ENCODE results near the gene ARFIP1.
"Not testable (repeated sequence)": the region's sequence is repeated elsewhere in the genome, so short reads cannot be mapped to it uniquely, and the experiment has no call there.

Gene ARFIP1, protein sequence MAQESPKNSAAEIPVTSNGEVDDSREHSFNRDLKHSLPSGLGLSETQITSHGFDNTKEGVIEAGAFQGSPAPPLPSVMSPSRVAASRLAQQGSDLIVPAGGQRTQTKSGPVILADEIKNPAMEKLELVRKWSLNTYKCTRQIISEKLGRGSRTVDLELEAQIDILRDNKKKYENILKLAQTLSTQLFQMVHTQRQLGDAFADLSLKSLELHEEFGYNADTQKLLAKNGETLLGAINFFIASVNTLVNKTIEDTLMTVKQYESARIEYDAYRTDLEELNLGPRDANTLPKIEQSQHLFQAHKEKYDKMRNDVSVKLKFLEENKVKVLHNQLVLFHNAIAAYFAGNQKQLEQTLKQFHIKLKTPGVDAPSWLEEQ

DNA sequence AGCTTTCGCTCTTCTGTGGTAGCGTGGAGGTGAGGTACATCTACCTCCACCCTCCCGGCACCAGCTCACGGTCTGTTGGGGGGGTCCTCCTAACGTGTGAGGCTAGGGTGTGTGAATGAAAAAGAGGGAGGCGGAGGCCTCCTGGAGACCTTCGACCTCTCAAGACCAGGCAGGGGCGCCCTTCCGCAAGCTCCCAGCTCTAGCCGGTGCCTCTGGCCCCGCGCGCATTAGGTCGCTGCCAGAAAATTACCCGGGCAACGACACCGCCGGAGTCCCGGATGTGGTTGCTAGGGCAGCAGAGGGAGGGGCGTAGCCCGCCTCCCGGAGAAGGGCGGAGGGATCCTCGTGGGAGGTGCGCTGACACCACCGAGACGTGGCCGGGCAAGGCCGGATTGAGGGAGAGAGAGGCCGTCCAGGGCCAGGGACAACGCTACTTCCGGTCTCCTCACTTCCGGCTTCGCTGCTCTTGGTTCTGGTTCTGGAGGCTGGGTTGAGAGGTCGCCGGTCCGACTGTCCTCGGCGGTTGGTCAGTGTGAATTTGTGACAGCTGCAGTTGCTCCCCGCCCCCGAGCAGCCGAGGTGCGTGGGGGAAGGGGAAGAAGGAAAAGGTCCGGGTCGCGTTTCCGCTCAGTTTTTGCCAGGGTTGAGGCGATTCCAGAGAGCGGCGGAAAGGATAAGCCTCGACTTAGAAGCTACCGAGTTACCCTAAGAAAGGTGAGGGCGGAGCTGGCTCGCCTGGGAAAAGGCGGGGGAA is at the start of gene ARFIP1, which contains the start of gene TIGD4:
Gene ARFIP1, plus strand, starts transcription at position 442 of the 754 bp plus-strand sequence. CDS start 49,680 bp downstream, outside the sequence.
Gene TIGD4, minus strand, starts transcription at position 218 of the 754 bp plus-strand sequence. CDS start 8,726 bp downstream, outside the sequence.
- DNase-seq (ENCODE audit: low spot score), result peak; percentile 99

DNA sequence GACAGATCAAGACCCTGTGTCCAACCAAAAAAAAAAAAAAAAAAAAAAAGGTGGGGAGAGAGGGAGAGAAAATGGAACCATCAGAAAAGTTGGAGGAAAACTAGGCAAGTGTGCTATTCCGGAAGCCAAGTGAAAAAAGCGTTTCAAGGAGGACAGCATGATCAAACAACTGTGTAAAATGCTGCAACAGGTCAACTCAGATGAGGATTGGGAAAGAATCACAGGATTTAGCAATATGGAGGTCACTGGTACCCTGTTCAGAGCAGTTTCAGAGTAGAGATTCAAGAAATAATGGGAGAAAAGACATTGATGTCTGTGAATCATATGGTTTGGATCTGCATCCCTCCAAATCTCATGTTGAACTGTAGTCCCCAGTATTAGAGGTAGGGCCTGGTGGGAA is 47.8 kb upstream of the ARFIP1 start:
- DNase-seq (ENCODE audit: low spot score), result no peak

DNA sequence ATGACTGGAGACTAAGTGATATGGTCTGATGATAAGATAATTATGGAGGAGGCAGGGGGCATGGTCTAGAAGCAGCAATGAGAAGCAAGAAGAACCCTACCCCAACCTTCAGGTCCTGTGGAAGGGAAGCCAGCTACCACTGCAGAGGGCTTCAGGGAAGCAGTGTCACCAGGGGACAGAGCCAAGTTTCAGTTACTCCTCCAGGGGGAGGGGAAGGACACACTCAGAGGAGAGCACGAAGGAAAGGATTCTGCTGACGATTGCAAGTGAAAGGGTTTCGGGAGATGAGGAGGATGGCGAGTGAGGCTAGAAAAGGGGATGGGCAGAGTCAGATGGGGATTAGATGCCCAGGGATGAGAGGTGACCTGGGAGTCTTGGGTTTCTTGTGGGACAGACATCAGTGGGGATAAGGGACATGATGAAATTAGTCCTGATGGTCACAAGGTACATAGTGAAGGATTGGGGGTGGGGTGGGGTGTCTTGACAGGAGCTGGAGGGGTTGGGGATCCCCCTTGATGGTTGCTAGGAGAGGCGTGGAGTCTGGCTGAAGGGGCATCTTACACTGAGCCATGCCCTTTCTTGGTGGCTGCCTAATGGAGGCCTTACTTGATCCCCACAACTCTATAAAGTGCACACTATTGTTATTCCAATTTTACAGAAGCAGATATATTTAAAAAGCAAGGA is 45.6 kb upstream of the ARFIP1 start:
- DNase-seq (ENCODE audit: low spot score), result no peak

DNA sequence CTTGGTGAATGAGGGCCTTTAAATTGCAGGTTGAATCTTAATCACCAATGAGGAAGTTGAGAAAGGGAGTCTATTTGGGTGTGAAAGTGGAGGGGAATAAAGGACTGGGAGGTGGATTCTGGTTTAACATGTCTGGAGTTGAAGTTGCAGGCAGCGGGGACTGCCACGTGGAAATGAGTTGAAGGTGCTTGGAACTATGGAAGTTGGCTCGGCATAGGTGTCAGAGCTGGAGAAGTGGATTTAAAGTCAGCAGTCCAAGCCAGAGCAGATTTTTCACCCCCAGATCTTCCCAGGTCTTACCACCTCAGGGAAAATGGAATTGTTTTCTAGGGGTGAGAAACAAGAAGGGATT is 45.1 kb upstream of the ARFIP1 start:
- no peak for DNase-seq (ENCODE audit: low spot score)

DNA sequence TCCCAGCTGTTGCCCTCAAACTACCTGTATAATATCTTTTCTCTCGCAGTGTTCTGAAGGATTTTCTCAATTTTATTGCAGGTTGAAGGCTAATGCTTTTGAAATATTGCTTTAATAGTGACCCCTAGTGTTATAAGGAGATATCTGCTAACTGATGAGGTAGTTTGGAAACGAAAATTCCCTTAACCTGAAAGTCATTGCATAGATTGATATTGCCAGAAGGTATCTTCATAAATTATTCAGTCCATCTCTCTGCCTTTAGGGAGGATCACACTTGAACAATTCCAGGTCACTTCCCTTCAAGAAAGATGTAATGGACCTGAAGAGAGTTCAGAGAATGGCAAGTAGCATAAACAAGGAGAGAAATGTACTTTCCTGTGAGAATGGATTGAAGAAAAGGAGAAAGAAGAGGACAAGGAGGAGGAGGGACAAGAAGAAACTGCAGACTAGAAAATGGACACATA is 44.3 kb upstream of the ARFIP1 start:
- DNase-seq (ENCODE audit: low spot score), result peak; percentile 39

DNA sequence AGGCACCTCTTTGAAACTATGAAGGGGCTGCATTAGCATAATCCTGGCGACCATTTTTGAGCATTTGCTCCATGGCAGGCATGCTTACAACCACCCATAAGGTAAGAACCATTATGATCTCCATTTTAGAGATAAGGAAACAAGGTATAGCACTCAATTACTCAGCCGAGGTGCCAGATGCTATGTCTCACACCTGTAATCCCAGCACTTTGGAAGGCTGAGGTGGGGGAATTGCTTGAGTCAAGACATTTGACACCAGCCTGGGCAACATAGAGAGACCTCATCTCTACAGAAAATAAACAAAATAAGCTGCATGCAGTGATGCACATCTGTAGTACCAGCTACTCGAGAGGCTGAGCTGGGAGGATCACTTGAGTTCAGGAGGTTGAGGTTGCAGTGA is 43.8 kb upstream of the ARFIP1 start:
- no peak for DNase-seq (ENCODE audit: low spot score)

DNA sequence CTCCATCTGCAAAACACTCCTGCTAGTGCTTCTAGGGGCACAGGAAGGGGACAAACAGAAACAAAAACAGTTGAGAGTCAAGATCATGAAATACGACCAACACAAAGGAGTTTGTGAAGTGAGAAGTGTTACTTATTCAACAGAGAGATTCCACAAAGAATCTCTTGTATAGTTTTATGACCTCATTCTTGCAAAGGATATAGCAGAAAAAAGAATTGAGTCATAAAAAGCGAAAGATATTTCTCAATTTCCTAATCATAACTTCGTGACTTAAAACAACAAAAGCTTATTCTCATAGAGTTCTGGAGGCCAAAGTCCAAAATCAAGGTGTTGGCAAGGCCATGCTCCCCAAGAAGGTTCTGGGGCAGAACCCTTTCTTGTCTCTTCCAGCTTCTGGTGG is 40.9 kb upstream of the ARFIP1 start:
- DNase-seq (ENCODE audit: low spot score), result no peak

DNA sequence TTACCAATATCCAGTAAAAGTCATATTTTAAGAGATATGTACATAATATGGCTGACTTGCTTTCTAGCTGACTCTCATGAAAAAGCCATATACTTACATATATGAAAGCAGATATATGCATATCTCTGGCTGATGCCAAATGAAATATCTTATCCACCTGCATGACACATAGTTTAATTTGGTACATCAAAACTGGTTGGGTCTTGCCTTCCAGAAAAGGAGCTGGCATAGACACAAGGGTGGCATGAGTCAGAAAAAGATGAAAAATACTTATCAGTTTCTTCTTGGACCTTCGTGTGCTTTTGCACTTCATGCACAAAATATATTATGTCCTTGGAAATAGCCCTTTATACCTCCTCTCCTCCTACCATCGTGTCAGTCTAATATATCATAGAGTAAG is 32.3 kb upstream of the ARFIP1 start:
- DNase-seq (ENCODE audit: low spot score), result no peak

DNA sequence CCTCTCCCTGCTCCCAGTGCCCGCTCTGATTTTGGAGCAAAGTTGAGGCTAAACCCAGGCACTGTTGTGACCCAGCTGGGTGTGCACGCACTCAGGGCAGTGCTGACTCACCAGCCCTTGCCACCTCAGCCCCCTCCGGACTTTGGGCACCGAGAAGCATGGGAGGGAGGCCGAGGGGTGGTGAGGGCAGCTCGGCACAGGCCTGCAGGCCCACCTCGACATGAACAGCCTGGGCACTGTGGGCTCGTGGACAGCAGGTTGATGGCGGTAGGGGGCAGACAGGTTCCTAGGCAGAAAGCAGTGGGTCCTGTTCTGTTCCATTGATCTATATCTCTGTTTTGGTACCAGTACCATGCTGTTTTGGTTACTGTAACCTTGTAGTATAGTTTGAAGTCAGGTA is 31.1 kb upstream of the ARFIP1 start:
- DNase-seq (ENCODE audit: low spot score), result no peak

DNA sequence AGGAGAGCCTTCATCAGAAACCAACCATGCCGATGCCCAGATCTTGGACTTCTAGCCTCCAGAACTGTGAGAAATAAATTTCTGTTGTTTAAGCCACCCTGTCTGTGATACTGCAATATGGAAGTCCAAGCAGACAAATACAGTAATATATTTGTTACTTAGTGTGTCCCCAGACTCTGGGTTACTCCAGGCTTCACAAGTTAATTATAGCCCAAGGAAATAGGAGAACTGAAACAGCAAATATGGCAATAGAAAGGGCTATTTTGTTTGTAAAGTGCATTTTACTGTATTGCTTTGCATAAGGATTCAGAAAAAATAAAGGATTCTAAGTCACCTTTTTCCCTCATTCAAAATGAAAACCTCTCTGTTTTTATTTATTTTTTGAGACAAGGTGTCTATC is 16.0 kb upstream of the ARFIP1 start:
- DNase-seq (ENCODE audit: low spot score), result no peak

DNA sequence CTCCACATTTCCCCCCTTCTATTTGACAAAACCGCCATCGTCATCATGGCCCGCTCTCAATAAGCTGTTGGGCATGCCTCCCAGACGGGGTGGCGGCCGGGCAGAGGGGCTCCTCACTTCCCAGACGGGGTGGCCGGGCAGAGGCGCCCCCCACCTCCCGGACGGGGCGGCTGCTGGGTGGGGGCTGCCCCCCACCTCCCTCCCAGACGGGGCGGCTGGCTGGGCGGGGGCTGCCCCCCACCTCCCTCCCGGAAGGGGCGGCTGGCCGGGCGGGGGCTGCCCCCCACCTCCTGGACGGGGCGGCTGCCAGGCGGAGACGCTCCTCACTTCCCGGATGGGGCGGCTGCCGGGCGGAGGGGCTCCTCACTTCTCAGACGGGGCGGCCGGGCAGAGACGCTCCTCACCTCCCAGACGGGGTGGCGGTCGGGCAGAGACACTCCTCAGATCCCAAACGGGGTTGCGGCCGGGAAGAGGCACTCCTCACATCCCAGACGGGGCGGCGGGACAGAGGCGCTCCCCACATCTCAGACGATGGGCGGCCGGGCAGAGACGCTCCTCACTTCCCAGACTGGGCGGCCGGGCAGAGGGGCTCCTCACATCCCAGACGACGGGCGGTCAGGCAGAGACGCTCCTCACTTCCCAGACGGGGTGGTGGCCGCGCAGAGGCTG is 14.6 kb upstream of the ARFIP1 start:
- not testable (repeated sequence) for DNase-seq (ENCODE audit: low spot score)

DNA sequence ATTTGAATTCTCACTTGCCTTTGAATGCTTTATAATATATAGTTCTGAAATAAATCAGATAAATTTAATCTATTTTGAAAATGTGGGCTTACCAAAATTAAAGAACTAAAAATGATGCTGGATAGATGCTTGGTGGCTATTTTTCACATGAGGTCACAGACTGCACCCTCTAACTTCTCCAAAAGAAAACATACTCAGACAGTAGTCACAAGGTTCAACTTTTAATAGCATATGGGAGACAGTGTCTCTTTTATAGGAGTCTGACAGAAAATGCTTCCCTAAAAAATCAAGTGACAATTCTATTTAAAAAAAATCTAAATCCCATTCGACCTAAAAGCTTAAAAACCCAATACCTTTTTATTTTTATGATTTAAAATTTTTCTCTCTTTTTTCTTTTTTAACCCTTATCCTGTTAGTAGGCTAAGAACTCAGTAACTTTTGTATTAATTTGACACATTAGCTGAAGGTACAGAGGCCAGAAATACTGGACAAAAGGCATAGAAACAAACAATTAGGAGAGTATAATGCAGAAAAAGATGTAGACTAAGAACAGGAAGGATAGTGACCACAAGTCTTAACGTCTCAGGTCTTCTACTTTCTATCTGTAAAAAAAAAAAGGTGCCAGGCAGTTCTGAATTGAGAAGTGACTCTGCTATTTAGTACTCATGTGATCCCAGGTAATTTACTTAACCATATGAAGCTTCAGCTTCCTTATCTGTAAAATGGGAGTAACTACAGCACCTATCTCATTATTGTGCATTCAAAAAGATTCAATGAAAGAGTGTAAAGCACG is 7.8 kb upstream of the ARFIP1 start:
- DNase-seq (ENCODE audit: low spot score), result no peak

DNA sequence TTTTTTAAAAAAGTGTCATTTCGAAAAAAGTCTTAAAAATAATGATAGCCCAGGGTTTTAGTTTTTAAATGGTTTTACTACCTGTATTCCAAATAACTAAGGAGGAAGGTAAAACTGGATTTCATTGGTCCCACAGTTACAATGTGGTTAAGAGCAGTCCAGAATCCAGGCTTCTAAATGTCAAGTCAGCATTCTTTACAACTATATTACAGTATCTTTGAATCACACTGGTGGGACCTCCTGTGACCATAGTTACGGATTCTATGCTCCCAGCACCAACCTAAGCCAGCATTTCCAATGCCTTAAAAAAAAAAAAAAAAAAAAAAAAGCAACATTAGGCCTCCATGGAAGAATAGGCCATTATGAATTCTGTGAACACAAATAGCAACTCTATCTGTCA is 6.4 kb upstream of the ARFIP1 start:
- no peak for DNase-seq (ENCODE audit: low spot score)

DNA sequence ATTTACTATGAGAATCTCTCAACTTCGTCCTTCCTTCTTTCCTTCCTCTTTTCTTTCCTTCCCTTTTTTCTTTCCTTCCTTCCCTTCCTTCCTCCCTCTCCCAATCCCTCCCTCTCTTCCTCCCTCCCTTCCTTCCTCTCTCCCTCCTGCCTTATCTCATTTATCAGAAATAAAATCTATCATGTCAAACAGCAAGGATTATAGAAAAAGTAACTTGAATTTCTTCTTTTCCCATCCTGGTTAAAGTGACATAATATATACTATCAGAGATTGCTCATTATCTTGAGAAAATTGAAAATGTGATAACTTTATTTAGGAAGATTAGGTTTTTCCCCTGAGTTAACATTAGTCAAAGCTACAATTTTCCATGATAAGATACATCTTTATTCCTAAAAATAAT is 5.8 kb upstream of the ARFIP1 start:
- DNase-seq (ENCODE audit: low spot score), result no peak

DNA sequence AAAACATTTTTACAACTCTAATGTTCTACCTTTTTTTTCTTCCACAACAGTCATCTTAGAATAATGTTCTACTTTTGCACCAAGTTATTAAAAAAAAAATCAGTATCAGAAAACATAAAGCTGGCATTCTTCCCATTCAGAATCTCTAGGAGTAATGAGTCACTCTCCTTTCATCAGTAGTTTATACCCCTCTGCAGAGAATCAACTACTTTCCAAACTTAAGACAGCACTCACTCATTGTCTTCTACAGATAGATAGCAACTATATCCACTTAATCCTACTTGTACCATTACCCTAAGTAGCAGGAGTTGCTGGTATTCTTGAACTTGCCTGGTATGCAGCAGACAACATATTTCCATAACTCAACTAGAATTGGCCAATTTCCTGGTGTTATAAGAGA is 3.4 kb upstream of the ARFIP1 start:
- no peak for DNase-seq (ENCODE audit: low spot score)

DNA sequence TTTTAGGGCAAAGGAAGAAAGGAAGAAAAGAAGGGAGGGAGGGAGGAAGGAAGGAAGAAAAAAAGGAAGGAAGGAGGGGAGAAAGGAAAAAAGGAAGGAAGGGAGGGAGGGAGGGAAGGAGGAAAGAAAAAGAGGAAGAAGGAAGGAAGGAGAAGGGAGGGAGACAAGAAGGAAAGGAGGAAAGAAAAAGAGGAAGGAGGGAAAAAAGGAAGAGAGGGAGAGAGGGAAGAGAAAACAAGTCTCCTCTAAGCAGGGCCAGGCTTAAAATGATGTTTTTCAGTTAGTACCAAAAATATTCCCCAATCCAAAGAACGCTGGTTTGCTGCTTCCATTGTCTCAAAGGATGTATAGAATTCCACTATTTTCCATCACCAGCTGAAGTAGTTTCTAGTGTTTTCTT is 2.3 kb upstream of the ARFIP1 start:
- DNase-seq (ENCODE audit: low spot score), result no peak

DNA sequence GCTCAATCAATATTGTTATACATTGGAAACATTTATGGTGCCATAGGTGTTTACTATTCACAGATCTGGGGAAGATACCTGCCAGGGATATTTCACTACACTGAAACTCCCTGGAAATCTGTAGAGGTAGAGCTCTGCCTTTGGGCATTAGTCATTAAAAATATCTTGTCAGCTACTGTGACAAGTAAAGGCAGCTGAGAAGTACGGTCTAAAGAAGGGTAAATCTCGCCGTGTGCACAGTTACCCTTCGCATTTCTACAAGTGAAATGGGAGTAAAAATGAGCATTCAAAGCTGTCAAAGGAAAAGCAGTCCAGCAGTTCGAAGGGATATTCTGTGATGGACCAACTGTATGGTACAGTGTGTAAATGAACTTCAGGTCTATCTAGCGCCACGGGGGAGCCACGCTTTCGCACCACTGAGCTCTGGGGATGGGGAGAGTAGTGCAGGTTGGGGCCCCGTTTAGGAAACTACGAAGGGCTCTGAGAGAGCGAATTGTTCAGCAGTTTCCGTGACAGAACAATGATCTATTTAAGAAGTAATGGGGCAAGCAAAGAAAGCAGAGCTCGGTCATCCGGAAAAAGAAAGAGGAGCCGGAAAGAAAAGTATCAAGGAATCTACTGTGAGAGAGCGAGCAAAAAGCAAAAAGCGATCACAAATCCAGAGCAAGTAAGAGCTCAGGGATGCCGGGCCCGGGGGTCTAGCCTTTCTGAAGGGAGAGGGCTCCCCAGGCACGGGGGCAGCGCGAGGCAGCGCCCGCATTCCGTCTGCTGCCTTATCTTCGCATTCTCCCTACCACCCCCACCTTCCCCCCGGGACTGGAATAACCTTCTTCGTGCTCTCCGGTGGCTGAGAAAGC is 870 bp upstream of the ARFIP1 start:
- DNase-seq (ENCODE audit: low spot score), result peak; percentile 36

DNA sequence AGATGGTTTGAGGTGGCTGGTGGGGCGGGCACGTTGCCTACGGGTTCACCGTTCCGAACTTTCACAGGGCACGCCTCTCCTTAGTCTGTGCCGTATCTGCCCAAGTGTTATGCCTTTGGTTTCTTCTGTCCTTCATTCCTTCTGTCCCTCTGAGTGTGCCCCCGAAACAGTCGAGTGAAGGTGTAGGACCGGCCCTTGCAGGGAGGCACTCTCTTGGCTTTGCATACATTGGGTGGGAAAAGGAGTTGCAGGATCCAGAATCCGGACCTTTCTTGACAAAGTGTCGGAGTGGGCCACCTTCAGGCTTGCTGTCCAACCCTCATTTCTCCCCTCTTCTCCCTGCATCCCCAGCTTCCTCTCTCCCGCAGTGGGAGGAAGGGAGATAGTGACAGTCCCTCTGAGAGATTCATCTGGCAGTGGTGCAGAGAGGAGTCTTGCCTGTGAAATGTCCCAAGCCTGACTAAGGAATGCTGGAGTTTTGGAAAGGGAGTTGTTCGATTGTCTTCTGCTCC is 569 bp downstream of the ARFIP1 start:
- DNase-seq (ENCODE audit: low spot score), result peak; percentile 56

DNA sequence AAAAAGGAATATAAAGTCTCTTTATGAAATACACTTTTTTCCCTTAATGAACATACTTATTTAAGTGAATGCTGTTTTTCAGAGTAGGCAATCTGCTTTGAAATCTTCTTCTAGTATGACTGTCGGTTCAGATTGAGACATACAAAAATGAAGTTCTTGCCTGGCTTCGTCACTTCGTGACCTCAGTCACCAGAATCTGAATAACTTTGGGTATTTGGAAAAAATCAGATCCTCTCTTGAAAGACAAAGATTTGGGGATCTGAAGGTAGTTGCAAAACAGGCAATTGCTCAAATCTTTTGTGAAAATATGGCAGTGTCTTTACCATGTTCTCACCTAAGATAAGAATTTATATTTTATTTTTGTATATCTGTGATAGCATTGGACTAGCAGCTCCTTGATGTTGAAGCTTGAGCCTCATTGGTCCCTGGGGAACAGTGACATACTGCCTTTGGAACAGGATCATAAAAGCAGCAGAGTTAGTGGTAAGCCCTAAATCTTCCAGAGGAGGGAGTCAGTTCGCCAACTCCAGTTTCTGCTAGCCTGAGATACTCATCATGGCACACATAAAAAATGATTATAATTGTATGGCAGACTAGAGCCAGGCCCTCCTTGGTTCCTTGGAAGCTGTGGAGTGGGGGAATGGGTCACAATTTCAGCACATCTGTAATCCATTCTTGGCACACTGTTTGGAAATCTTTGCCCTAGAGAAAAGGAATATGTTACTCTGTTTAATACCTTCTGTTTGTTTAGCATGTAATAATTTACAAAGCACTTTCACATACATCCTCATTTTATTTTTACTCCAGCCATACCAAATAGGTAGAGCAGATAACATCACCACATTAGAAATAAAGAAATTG is 5.0 kb downstream of the ARFIP1 start:
- peak; percentile 53 for DNase-seq (ENCODE audit: low spot score)
